ENCODE results near the gene SMCO4.

DNA sequence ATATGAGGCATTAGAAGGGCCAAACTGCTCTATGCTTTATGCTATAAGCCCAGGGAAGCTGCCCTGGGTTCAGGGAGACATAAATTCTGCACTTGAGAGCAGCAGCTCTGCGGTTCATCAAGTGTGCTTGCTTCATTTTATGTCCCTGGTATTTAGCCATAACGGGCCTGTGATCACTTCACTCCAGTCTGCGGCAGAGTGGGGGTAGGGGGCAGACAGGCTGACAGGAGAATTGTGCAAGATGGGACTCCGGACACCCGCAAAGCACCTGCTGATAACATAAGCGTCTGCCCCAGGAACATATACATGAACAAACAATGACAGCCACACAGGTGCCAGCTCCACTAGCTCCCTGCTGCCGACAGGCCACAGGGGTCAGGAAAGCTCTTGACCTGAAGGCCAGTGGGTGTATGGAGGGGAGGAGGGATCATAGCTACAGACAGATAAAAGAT, 56.1 kb downstream of the SMCO4 start:
- TF ChIP-seq, protein P1, sequence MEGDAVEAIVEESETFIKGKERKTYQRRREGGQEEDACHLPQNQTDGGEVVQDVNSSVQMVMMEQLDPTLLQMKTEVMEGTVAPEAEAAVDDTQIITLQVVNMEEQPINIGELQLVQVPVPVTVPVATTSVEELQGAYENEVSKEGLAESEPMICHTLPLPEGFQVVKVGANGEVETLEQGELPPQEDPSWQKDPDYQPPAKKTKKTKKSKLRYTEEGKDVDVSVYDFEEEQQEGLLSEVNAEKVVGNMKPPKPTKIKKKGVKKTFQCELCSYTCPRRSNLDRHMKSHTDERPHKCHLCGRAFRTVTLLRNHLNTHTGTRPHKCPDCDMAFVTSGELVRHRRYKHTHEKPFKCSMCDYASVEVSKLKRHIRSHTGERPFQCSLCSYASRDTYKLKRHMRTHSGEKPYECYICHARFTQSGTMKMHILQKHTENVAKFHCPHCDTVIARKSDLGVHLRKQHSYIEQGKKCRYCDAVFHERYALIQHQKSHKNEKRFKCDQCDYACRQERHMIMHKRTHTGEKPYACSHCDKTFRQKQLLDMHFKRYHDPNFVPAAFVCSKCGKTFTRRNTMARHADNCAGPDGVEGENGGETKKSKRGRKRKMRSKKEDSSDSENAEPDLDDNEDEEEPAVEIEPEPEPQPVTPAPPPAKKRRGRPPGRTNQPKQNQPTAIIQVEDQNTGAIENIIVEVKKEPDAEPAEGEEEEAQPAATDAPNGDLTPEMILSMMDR (IDR thresholded peaks at IDR 0.05; ENCODE audit: insufficient read depth, low read depth, low read length), result no peak
- TF ChIP-seq EZH2 (IDR thresholded peaks at IDR 0.05; ENCODE audit: insufficient read depth, low read length), result no peak
